ENCODE measurements around the gene LRRC1.

Gene LRRC1

DNA sequence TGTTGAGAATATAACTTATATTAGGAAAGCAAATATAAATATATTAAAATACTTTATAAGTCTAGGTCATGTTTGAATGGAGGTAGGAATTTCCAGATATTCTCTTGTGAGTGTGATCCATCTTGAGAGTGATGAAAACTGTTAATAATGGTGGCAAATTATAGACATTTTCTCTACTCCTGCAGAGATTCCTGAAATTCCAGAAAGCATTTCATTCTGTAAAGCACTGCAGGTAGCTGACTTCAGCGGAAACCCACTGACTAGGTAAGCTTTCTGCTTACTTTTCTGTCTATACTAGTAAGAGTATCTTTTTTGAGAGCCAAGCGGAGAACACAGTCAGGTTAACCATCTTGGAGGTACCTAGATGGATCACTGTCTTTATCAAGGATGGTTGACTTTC is 84.0 kb downstream of the LRRC1 start:
- DNase-seq (ENCODE audit: low read depth in 3 of 3, low spot score in 1 of 3), result no peak

DNA sequence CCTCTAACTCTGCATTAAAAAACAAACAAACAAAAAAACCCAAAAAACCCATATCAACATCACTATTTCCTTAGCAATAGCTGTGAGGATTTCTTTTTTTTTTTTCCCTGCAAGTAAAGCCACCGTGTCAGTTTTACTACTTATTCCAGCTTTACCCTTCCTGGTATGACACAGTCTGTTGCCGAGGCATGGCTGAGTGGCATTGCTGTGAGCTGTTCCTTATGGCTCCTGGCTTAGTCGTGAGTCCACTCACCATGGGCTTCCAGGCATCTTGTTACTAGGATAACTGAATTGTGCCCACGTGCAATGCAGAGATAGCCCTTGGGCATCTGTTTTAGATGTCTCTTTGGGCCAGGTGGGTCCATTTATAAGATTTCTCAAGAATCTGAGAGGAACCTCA is 84.8 kb downstream of the LRRC1 start:
- DNase-seq (ENCODE audit: low read depth in 3 of 3, low spot score in 1 of 3), result no peak

DNA sequence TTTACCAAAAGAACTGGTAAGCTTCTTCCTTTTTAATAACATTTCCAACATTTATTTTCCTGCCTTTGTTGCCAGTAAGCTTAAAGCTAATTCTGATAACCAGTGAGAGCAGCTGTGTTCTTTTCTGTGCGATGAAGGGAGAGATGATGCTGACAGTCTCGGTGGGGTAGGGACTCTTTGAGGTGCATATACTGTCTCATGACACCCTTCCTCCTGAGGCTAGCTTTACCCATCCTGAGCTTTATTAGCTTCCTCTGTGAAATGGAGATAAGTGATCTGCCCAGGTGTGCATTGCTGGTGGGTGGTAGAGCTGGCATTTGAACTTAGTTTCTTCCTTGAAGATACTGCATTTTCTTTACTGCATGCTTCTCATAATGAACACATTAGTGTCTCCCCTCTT is 92.5 kb downstream of the LRRC1 start:
- DNase-seq (ENCODE audit: low read depth in 3 of 3, low spot score in 1 of 3), result no peak

DNA sequence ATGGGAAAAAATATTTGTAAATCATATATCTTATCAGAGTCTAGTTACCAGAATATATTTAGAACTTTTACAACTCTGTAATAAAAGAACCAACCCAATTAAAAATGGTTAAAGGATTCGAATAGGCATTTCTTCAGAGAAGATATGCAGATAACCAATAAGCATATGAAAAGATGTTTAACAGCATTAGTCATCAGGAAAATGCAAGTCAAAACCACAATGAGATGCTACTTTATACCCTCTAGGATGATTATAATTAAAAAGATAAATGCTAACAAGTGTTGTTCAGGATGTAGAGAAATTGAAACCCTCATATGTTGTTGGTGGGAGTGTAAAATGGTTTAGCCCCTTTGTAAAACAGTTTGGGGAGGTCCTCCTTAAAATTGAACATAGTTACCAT is 94.1 kb downstream of the LRRC1 start:
- no peak for DNase-seq (ENCODE audit: low read depth in 3 of 3, low spot score in 1 of 3)

DNA sequence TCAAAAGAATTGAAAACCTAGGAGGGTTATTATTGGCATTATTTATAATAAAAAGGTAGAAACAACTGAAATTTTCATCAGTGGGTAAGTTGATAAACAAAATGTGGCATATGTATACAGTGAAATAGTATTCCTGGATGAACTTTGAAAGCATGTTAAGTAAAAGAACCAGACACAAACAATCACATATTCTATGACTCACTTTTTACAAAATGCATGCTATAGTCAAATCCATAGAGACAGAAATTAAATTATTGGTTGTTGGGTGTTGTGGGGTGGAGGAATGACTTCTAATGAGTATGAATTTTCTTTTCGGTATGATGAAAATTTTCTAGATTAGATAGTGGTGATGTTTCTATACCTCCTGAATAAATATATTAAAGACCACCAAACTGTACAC is 94.6 kb downstream of the LRRC1 start:
- DNase-seq (ENCODE audit: low read depth in 3 of 3, low spot score in 1 of 3), result no peak

DNA sequence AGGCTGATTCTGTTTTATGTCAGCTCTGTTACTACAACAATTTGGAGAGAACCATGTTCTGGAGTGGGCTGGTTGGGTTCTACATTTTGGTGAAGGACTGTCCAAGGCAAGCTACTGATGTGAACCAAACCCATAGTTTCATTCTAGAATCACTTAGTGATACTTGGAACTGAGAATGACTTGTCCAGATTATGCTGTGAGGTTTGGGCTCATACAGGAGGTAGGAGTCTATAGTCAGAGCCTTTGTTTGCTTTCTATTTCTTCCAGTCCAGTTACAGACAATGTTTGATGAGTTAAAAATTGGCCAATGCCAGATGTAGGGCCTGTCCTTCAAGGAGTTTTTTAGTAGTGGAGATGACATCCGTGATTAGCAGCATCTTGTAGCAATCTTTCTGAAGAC is 97.9 kb downstream of the LRRC1 start:
- no peak for DNase-seq (ENCODE audit: low read depth in 3 of 3, low spot score in 1 of 3)

DNA sequence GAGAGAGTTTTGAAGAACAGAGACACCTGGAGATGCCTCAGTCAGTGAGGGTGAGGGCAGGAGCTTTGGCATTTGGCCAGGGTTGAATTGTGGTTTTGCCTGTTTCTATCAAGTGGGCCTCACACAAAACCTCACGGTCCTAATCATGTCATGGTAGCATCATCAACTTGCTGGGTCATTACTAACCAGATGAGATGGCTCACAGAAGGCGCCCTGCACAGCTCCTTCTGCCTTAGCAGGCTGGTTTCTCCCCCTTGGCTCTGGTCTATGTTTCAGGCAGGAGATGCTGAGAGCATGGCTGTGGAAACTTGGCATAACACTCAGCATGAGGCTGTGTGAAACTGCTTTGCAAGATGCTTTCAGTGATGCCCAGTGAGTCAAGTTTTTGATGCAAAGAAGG is 99.3 kb downstream of the LRRC1 start:
- DNase-seq (ENCODE audit: low read depth in 3 of 3, low spot score in 1 of 3), result no peak

DNA sequence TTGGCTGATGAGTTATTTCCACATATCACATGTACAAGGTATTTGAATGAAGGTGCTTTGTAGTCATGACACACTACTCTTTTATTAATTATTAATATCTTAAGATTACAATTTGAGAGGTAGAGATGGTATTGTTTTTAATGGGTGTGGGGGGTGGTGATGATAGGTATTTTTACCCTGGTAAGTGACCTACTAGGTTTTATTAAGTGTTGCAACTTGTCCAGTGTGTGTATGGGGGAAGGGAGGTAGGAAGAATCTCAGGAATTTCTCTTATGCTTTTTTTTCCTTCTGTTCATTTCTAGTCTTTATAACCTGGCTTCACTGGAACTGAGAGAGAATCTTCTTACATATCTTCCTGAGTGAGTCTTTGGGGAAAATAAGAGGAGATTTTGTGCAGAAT is 101.4 kb downstream of the LRRC1 start:
- DNase-seq (ENCODE audit: low read depth in 3 of 3, low spot score in 1 of 3), result no peak

DNA sequence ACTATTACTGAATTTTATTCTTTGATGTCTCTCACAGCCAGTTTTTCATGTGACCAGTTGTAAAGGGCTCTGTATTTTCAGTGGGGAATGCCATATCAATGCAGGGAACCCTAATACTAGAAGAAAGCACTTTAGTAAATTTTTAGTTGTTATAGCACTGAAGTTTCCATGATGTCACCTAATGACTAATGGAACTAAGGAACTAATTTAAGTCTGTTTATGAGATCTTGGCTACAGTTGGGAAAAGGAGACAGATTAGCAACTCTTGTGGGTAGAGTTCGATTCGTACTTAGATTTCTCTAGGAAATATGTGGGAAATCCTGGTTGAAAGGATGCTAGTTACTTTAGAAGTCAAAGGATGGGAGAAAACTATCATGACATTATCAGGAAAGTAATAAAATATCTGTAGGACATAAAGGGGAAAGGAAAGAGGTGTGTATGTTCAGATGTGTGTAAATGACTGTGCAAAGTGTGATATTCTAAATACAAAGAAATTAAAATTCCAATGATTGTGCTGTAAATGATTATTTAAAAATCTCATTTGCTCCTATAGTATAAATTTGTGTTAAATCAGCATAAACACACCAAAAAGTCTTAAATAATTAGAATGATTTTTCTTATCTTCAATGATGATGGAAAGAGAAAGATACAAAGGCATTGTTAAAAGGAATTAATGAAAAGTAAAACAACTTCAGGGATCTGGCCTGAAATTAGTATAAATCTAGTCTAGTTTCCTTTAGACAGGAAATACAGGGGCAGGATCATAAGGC is 103.4 kb downstream of the LRRC1 start:
- DNase-seq (ENCODE audit: low read depth in 3 of 3, low spot score in 1 of 3), result no peak

DNA sequence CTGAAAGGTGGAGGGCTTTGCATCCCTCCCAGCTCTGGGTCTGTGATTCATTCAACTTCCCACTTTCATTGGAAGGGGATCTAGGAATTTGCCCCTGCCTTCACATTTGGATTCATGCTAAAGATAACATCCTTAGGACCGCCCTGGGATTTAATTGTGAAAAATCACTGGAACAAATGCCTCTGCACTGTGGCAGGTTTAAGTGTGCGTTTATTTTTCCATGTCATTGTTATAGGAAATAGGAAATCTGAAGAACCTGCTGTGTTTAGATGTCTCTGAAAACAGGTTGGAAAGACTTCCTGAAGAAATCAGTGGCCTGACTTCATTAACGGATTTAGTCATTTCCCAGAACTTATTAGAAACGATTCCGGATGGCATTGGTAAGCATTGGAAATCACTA is 104.7 kb downstream of the LRRC1 start:
- no peak for DNase-seq (ENCODE audit: low read depth in 3 of 3, low spot score in 1 of 3)

DNA sequence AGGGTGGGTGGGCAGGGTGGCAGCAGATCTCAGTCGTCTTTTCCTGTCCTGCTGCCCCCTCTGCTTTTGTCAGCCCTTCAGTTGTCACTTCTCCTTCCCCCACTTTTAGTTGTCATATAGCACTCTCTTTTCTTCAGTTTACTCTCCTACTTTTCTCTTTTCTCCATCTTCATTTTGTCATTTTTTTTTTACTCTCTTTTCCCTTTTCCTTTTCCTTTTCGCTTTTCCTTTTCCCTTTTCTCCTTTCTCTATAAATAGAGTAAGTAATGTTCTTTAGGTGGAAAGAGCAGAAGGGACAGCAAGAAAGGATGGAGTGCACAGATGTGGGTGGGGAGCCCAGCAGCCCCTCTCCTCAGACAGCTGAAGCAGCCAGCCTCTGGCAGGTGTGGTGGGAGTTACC is 108.6 kb downstream of the LRRC1 start:
- DNase-seq (ENCODE audit: low read depth in 3 of 3, low spot score in 1 of 3), result no peak

DNA sequence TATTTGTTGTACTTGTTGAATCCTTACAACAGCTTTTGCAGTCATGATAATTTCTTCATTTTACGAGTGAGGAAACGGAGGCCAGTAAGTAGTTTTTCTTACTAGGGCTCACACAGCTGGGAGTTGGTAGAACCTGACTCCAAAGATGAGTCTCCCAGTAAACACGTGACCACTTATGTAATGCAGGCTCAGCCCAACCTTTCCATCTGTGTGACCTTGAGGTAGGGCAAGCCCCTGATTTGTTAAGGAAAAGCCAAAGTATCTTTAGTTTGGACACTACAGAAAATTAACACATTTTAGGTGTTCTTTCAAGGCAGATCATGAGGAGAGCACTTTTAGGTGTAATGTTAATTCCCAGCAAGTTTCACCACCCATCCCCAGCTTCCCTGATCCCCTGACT is 111.3 kb downstream of the LRRC1 start:
- DNase-seq (ENCODE audit: low read depth in 3 of 3, low spot score in 1 of 3), result no peak

DNA sequence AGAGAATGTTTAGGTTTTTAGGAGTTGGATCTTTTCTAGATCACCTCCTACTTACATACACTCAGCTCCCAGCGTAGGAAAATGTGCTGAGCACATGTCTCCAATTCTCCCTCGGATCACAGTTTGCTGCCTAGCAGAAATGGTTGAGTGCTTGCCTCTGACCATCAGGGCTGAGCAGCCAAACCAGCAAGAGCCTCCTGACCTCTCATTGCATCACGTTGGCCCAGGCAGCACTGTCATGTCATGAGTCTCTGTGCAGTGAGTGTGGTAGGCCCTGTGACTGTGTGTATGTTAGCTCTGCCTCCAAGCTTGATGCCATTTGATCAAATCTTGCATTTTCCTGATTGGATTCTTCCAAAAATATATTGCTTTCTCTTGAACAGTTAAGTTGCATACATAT is 112.0 kb downstream of the LRRC1 start:
- no peak for DNase-seq (ENCODE audit: low read depth in 3 of 3, low spot score in 1 of 3)

DNA sequence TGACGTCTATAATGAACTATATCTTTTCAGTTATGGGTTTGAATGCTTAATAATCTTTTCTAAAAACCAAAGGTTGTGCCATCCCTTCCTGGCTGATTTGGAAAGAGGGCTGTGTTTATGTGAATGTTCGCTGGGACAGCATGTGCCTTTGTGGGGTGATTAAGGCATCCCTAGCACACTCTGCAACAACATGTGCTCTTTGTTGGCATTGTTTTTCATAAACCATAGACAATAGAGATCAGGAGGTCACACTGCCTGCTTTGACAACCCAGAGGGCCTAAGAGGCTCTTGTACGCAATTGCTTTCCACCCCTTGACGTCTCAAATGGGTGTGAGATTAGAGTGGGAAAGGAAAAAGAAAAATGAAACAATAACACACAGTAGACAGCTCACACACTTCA is 116.0 kb downstream of the LRRC1 start:
- no peak for DNase-seq (ENCODE audit: low read depth in 3 of 3, low spot score in 1 of 3)

DNA sequence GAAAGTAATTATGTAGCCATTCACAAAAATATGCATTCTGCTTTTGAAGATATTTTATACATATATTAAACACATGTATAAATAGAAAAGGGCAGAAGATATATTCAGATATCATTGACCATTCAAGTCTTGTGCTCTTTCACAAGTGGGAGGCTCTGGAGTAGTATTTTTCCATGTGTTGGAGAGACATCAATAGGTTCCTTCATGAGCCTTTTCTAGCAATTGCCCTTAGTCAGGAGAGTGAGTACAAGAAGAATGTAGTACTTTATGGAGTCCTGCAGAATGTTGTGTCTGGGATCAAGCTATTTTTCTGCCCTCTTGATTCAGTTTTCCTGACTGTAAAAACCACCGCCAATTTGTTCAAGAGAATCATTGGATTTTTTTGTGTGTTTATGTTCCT is 117.9 kb downstream of the LRRC1 start:
- no peak for DNase-seq (ENCODE audit: low read depth in 3 of 3, low spot score in 1 of 3)

DNA sequence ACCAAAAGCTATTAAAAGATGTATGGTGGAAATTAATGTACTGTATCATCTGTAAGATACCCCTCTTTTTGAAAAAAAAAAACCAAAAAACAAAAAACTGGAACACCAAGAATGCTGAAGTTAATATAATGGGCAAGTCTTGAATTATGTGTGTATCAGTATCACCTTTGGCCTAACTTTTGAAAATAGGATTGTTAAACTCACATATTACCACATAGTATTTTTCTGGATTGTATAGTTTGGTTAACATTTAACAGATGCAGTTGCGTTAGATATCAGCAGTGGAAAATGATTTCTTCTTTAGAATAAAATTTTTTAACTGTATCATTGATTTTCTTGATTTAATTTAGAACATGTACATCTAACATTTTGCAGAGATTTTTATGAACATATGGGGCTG is 118.5 kb downstream of the LRRC1 start:
- DNase-seq (ENCODE audit: low read depth in 3 of 3, low spot score in 1 of 3), result no peak

DNA sequence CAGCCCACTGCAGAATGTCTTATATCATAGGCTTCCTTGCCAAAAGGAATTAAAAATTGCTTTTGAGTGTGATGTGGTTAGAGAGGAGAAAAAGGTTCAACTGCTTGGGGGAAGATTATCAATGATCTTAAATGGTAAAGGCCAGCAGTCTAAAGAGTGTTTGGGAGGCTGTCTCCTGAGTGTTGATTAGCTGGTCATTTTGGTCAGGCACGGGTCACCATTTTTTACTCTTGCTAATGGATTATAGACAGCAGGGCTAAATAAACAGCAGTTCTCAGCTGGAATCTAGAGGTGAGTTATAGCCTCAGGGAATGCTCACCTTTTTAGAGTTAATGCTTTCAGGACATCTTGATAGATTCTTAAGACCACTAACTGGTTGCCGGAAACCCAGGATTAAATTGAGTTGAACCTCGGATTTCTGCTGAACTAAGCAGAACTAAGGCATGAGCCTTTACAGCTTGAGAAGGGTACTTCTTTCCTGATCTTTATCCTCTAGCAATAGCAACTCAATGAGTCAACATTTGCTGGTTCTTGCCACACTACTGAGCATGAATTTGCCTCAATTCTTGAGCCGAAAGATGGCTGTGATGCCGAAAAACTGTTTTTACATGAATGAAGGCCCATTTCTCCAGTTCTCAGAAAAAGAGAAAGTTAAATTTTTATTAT is 120.4 kb downstream of the LRRC1 start:
- DNase-seq (ENCODE audit: low read depth in 3 of 3, low spot score in 1 of 3), result no peak

DNA sequence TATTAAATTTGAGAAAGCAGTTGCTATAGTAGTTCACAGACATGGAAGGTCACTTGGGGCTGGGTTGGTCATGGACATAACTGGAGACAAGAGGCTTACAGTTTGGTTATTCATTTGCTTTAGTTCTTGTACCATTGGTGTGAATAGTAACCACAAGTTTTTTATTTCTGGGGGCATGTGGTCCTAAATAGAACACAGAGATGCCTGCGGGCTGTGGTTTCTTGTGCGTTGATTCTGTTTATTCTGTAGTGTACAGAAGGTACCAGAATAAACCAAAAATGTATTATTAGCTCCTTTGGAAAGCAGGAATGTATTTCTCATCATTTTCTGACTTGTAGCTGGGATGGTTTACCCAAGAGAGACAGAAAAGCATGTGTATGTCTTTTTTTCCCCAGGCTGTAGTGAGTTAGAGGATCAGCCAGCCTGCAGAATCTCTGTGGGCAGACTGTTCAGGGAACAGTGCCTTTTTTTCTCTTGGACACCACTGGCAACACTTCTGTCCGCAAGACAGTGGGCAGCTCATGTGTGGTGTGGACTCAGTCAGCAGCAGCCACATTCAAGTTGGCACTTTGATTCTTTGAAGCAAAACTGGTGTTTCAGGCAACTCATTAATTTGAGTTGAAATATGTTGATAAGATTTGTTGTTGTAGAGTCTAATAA is 122.1 kb downstream of the LRRC1 start:
- DNase-seq (ENCODE audit: low read depth in 3 of 3, low spot score in 1 of 3), result no peak

DNA sequence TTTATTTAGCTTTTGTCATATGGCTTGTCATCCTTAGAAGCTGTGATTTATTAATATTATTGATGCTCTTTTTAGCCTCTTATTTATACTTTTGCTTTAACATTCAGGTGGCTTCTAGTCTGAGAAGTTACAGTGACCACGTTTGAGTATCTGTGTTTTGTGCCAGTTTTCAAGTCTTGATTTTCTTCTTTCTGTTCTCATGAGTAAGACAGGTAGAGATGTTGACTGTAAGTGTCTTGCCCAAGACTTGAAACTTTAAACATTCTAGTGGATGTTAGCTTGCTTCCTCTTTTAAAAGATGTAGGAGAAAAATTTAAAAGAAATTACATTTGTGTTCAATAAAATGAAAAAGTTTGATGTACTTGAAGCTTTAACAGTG is 122.6 kb downstream of the LRRC1 start:
- DNase-seq (ENCODE audit: low read depth in 3 of 3, low spot score in 1 of 3), result no peak

DNA sequence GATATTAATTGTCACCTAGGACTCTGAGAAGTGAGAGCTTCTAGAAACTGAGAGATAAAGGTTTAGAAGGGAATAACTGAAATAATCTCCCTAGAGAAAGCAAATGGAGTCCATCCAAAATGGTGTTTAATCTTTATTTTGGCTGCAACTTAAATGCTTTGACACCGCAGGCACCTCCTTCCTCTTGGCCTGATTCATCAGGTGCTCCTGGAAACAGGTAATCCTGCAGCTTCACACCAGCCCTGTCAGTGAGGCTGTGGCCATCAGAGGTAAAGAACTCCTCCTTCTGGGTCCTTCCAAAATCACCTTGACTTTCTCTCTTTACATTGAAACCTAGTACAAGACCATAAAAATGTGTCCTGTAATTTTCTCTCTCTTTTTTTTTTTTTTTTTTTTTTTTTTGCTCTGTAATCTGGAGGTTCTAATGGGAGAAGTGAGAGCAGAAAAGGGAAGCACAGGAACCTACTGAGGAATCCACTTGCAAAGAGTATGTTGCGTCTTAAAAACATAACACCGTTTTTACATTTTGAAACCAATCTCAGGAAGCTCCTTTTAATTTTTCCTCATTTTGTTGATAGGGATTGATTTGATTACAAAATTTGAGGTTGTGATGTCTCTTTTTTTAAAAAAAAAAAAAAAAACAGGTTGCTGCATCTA is 124.2 kb downstream of the LRRC1 start:
- no peak for DNase-seq (ENCODE audit: low read depth in 3 of 3, low spot score in 1 of 3)

DNA sequence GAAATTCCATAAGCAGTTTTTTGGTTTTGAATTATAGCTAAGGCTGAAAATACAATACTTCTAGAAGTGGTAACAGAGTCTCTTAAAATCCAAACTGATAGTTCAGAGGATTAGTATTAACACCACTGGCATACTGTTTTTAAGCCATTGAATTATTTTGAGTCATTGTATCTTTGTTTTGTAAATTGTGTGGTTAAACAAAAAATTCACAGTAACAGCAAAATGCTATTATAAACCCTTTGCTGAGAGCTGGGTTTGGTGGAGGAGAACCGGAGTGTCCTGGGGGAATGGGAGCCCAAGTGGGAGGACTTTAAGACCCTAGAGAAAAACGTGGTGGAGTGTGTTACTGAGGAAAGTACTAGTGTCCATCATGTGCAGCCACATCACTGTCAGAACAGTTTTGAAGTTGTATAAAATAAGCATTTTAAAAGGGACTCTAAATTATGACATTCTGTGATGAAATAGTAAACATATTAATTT is 125.1 kb downstream of the LRRC1 start:
- DNase-seq (ENCODE audit: low read depth in 3 of 3, low spot score in 1 of 3), result no peak

DNA sequence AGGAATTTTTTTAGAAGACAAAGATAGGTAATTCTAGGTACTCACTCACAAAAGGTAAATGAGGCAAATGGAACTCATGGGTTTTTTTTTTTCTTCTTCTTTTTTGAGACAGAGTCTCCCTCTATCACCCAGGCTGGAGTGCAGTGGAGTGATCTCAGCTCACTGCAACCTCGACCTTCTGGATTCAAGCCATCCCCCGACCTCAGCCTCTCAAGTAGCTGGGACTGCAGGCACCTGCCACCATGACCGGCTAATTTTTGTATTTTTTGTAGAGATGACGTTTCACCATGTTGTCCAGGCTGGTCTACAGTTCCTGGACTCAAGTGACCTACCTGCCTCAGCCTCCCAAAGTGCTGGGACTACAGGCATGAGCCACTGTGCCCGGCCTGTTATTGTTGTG is 126.1 kb downstream of the LRRC1 start:
- no peak for DNase-seq (ENCODE audit: low read depth in 3 of 3, low spot score in 1 of 3)
